K562 (cell line): ENCODE results near the gene CACNA1I. TPM values are rescaled to one million over a fixed set of nuclear protein-coding genes. Genes with fewer than 3 reads are reported as not detected.
A peak's percentile ranks its signal among the peaks of the same experiment; 100 is the strongest.

ENCODE experiments used
- CC2D1A ChIP-seq: fragments of 450-650 bp; IDR thresholded peaks from 2 replicates; pipeline ENCODE4 v1.6.1; 2017; ENCODE audit warnings: mild to moderate bottlenecking
- CTCF ChIP-seq, 3 experiments: IDR thresholded peaks in 2 of 3; conservative IDR thresholded peaks in 1 of 3; 2 replicates each; pipeline ENCODE4 v1.5.1; 2011 to 2012; ENCODE audit warnings: low read length in 3 of 3, mild to moderate bottlenecking in 3 of 3, control low read depth in 2 of 3, improper control_type of control experiment in 1 of 3, inconsistent platforms in 1 of 3, low read depth in 1 of 3, mixed read lengths in 1 of 3, moderate library complexity in 1 of 3; ENCODE audit not compliant: insufficient read depth in 2 of 3
- ERF ChIP-seq: fragments of 450-650 bp; formaldehyde crosslinking; IDR thresholded peaks from 2 replicates; pipeline ENCODE4 v1.4.0; 2020; ENCODE audit warnings: mild to moderate bottlenecking, mixed read lengths
- MBD2 ChIP-seq: sonication (generic); IDR thresholded peaks from 2 replicates; pipeline ENCODE4 v1.6.1; 2016; ENCODE audit warnings: low read depth, borderline replicate concordance
- RAD21 ChIP-seq, 2 experiments: fragments of 250-450 bp in 1 of 2; fragments of 450-650 bp in 1 of 2; sonication (Bioruptor Pico) in 1 of 2; formaldehyde crosslinking in 1 of 2; IDR thresholded peaks in 1 of 2; conservative IDR thresholded peaks in 1 of 2; 2 replicates each; pipeline versions ENCODE4 v1.4.0 to v1.8.0; 2020 to 2022; ENCODE audit warnings: mild to moderate bottlenecking in 2 of 2, moderate library complexity in 1 of 2
- USF2 ChIP-seq: sonication (generic); formaldehyde crosslinking; IDR thresholded peaks from 2 replicates; pipeline ENCODE4 v1.5.0; 2020; ENCODE audit warnings: missing genetic modification reagents
- ZNF740 ChIP-seq, 3 experiments: fragments of 200-800 bp in 1 of 3; sonication (Bioruptor generic) in 1 of 3; sonication (generic) in 1 of 3; formaldehyde crosslinking in 1 of 3; IDR thresholded peaks; 2 replicates each; pipeline versions ENCODE4 v1.6.1 to v1.8.0; 2016 to 2022; ENCODE audit warnings: mild to moderate bottlenecking in 2 of 3, missing compliant biosample characterization in 2 of 3, missing genetic modification characterization in 2 of 3, missing genetic modification reagents in 1 of 3
- polyA plus RNA-seq, 8 experiments: library from polyadenylated mRNA; depleted of rRNA in 4 of 8; stranded (reverse) in 5 of 8; unstranded in 3 of 8; fragments of >200 nt; fragmentation: Nextera tagmentation in 2 of 8; fragmentation: Illumina TruSeq in 1 of 8; extraction: Ambion mirVana in 2 of 8; extraction: Trizol in 1 of 8; gene quantifications; 2 replicates each; pipeline versions ENCODE4 v1.2.1 to v1.2.3, GENCODE V29; 2011 to 2014; ENCODE audit warnings: inconsistent platforms in 1 of 8, missing spikeins in 1 of 8
- total RNA-seq, 7 experiments: library from RNA; depleted of rRNA in 6 of 7; stranded (reverse); fragments of >200 nt in 6 of 7; fragmentation: Illumina TruSeq in 2 of 7; extraction: Trizol in 2 of 7; gene quantifications; 2 replicates each; pipeline versions ENCODE4 v1.2.1 to v1.2.3, GENCODE V29; 2011 to 2021; ENCODE audit warnings: low replicate concordance in 1 of 7

Gene CACNA1I
- total and polyA plus RNA-seq, 9 of the 15 experiments (the other 6 are each of a cell fraction or from before 2014, with no cell fraction given): 0.01 to 0.79 (median 0.32) TPM; not detected in 1

GRCh38 chr22:39530692-39531331 lies 39.7 kb upstream of the CACNA1I start (continued):
- TF ChIP-seq CTCF (IDR thresholded peaks at IDR 0.05 in 2 of 3, conservative IDR thresholded peaks at IDR 0.05 in 1 of 3; ENCODE audit: insufficient read depth in 2 of 3, low read depth in 1 of 3, low read length in 3 of 3) (peak; percentile 51 to 57 (median 51)), CC2D1A (0 out of 2 replicates have a peak, but pooled peaks have one; percentile 19), ERF (no peak), ZNF740 (CRISPR knock-in tag; IDR thresholded peaks at IDR 0.05) (no peak), ZNF740 (tag; IDR thresholded peaks at IDR 0.05) (no peak), USF2 (CRISPR knock-in tag) (no peak), RAD21 (CRISPR knock-in tag; conservative IDR thresholded peaks at IDR 0.05 in 1 of 2, IDR thresholded peaks at IDR 0.05 in 1 of 2) (peak in 1 of 2 experiments; percentile 30; a peak in 1 of 4 replicates), MBD2 (no peak)
